ENCODE results near the gene MKLN1.

DNA sequence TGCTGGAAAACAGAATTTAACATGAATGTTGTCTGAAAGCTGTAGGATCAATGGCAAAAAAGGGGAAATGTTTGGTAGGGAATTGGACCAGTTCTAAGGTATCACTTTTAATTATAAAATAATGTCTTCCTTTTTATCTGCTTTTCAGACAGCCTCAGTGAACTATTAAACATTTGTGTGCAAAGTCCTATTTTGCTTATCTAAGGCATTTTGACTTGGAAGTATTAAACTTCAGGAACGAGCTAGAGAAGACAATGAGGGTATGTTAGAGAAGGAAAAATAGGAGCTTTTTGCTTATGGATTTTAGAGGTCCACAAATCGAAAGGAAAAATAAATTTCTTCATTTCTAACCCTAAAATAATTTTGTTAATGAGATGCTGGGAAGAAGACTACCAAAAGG, 165.4 kb downstream of the MKLN1 start:
- TF ChIP-seq TAF1 (CRISPR knock-in tag; IDR thresholded peaks at IDR 0.05) = no peak
- TF ChIP-seq, protein P1, sequence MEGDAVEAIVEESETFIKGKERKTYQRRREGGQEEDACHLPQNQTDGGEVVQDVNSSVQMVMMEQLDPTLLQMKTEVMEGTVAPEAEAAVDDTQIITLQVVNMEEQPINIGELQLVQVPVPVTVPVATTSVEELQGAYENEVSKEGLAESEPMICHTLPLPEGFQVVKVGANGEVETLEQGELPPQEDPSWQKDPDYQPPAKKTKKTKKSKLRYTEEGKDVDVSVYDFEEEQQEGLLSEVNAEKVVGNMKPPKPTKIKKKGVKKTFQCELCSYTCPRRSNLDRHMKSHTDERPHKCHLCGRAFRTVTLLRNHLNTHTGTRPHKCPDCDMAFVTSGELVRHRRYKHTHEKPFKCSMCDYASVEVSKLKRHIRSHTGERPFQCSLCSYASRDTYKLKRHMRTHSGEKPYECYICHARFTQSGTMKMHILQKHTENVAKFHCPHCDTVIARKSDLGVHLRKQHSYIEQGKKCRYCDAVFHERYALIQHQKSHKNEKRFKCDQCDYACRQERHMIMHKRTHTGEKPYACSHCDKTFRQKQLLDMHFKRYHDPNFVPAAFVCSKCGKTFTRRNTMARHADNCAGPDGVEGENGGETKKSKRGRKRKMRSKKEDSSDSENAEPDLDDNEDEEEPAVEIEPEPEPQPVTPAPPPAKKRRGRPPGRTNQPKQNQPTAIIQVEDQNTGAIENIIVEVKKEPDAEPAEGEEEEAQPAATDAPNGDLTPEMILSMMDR (CRISPR knock-in tag; IDR thresholded peaks at IDR 0.05) = no peak
- TF ChIP-seq POLR2A (IDR thresholded peaks at IDR 0.05; ENCODE audit: insufficient read depth in 1 of 2, low read depth in 2 of 2, low read length in 2 of 2) = no peak

Measured in HepG2 (cell line).